Endothelial cell of umbilical vein (primary cell): ENCODE measurements around the gene PTBP2. TPM values are rescaled to one million over a fixed set of nuclear protein-coding genes. Genes with fewer than 3 reads are reported as not detected.

Experiments used
- BruUV-seq: library from RNA; stranded (reverse); fragments of 400-500 nt; replicated peaks from 2 replicates; lab custom pipeline; 2021; lab: Mats Ljungman, UMichigan
- CTCF ChIA-PET: fragments of 300-600, 350-600 bp; sonication (Branson Sonifier 250); formaldehyde crosslinking; loops from one replicate; lab custom pipeline; 2021; ENCODE audit warnings: antibody characterized with exemption, inconsistent platforms; lab: Charles Lee
- POLR2A ChIA-PET: fragments of 300-600, 350-600 bp; sonication (Branson Sonifier 250); formaldehyde crosslinking; loops from one replicate; lab custom pipeline; 2021; ENCODE audit warnings: antibody characterized with exemption, inconsistent platforms; lab: Charles Lee
- DNase-seq: peaks from one replicate; pipeline ENCODE4 v3.0.0-alpha.2; 2011; ENCODE audit warnings: low read depth, low spot score
- FAIRE-seq: peaks from 2 replicates; lab custom pipeline; 2011; peaks lifted over from hg19 to GRCh38; lab: Jason Lieb, UNC
- H2AFZ ChIP-seq: 2 replicates; pipeline ENCODE4 v1.6.0; 2012; ENCODE audit warnings: low read depth, low read length, control low read depth, inconsistent platforms
- H3K27ac ChIP-seq: 2 replicates; pipeline ENCODE4 v1.5.1; 2011; ENCODE audit warnings: low read depth, mild to moderate bottlenecking, control low read depth, low read length, moderate library complexity; ENCODE audit not compliant: insufficient read depth
- H3K27me3 ChIP-seq, 2 experiments: 2 replicates each; pipeline versions ENCODE4 v1.6.0 to v1.6.1; 2011; ENCODE audit warnings: low read length in 2 of 2, mixed read lengths in 1 of 2; ENCODE audit not compliant: control insufficient read depth in 2 of 2, insufficient read depth in 2 of 2
- H3K36me3 ChIP-seq, 2 experiments: 2 replicates in 1 of 2; 3 replicates in 1 of 2; pipeline ENCODE4 v1.5.1; 2011; ENCODE audit warnings: low read length in 2 of 2, mild to moderate bottlenecking in 1 of 2, moderate library complexity in 1 of 2; ENCODE audit not compliant: control insufficient read depth in 2 of 2, insufficient read depth in 2 of 2; ENCODE audit errors: extremely low read depth in 1 of 2
- H3K4me1 ChIP-seq: 3 replicates; pipeline ENCODE4 v1.5.1; 2011; ENCODE audit warnings: mild to moderate bottlenecking, low read length; ENCODE audit not compliant: control insufficient read depth, insufficient read depth; ENCODE audit errors: extremely low read depth
- H3K4me2 ChIP-seq: 2 replicates; pipeline ENCODE4 v1.6.1; 2011; ENCODE audit warnings: low read length, control low read depth, mixed read lengths; ENCODE audit not compliant: insufficient read depth
- H3K4me3 ChIP-seq, 3 experiments: fragments of 200-600 bp in 1 of 3; sonication (generic), shearing (Covaris generic) in 1 of 3; replicated peaks in 1 of 3; 2 replicates each; pipeline ENCODE4 v1.5.1; 2011 to 2016; ENCODE audit warnings: control low read depth in 3 of 3, low read length in 3 of 3, mild to moderate bottlenecking in 2 of 3, inconsistent platforms in 1 of 3, low read depth in 1 of 3, moderate library complexity in 1 of 3; ENCODE audit not compliant: insufficient read depth in 1 of 3
- H3K79me2 ChIP-seq: 2 replicates; pipeline ENCODE4 v1.6.0; 2012; ENCODE audit warnings: low read length, inconsistent platforms; ENCODE audit not compliant: control insufficient read depth, insufficient read depth
- H3K9ac ChIP-seq: replicated peaks from 2 replicates; pipeline ENCODE3; 2011; ENCODE audit warnings: low read length, control low read depth; ENCODE audit not compliant: insufficient read depth; ENCODE audit errors: extremely low read depth
- H3K9me1 ChIP-seq: replicated peaks from 3 replicates; pipeline ENCODE4 v1.6.0; 2011; ENCODE audit warnings: mild to moderate bottlenecking, low read length; ENCODE audit not compliant: control insufficient read depth, insufficient read depth; ENCODE audit errors: extremely low read depth
- H3K9me3 ChIP-seq: replicated peaks from 2 replicates; pipeline ENCODE4 v1.5.1; 2012; ENCODE audit warnings: low read length, inconsistent platforms; ENCODE audit not compliant: control insufficient read depth, insufficient read depth
- H4K20me1 ChIP-seq: replicated peaks from 2 replicates; pipeline ENCODE3; 2011; ENCODE audit warnings: mild to moderate bottlenecking, low read length; ENCODE audit not compliant: control insufficient read depth, insufficient read depth; ENCODE audit errors: extremely low read depth
- CTCF ChIP-seq, 2 donors: IDR thresholded peaks; 1 replicate in 1 of 2; 2 replicates in 1 of 2; pipeline ENCODE4 v1.5.1; 2011; ENCODE audit warnings: low read length in 2 of 2, mild to moderate bottlenecking in 2 of 2, moderate library complexity in 2 of 2, control low read depth in 1 of 2, inconsistent platforms in 1 of 2, low read depth in 1 of 2; ENCODE audit not compliant: insufficient read depth in 1 of 2; ENCODE audit errors: extremely low read depth in 1 of 2
- EZH2 ChIP-seq: IDR thresholded peaks from 2 replicates; pipeline ENCODE4 v1.6.1; 2012; ENCODE audit warnings: borderline replicate concordance, low read depth, mild to moderate bottlenecking, moderate library complexity, low read length, inconsistent platforms; ENCODE audit not compliant: severe bottlenecking
- FOS ChIP-seq: IDR thresholded peaks from 2 replicates; pipeline ENCODE4 v1.6.1; 2011; ENCODE audit warnings: mild to moderate bottlenecking, low read length, moderate library complexity, borderline replicate concordance; ENCODE audit not compliant: insufficient read depth
- GATA2 ChIP-seq: IDR thresholded peaks from 2 replicates; pipeline ENCODE4 v1.7.0; 2011; ENCODE audit warnings: low read depth, mild to moderate bottlenecking, moderate library complexity, mixed read lengths, low read length; ENCODE audit not compliant: insufficient read length, insufficient read depth
- JUN ChIP-seq: IDR thresholded peaks from 2 replicates; pipeline ENCODE4 v1.6.1; 2011; ENCODE audit warnings: borderline replicate concordance, low read depth; ENCODE audit not compliant: insufficient read length, insufficient read depth
- MYC ChIP-seq: IDR thresholded peaks from one replicate; pipeline ENCODE4 v1.6.1; 2011; ENCODE audit warnings: mild to moderate bottlenecking, low read depth, low read length
- POLR2A ChIP-seq: IDR thresholded peaks from 2 replicates; pipeline ENCODE4 v1.6.1; 2012; ENCODE audit warnings: low read depth, mild to moderate bottlenecking, control low read depth, low read length
- POLR2AphosphoS5 ChIP-seq: IDR thresholded peaks from 2 replicates; pipeline ENCODE4 v1.6.1; 2012; ENCODE audit warnings: low read depth, mild to moderate bottlenecking, control low read depth, low read length, moderate library complexity; ENCODE audit not compliant: insufficient read depth
- dilution Hi-C: fragments of 300-500 bp; cut with MboI; formaldehyde crosslinking; loops from one replicate; pipeline ENCODE4 v1.15.0; 2019; ENCODE audit warnings: low sequenced_read_pairs; ENCODE audit not compliant: extremely low pct_ligation_motif_present
- intact Hi-C: fragments of 100-400 bp; cut with micrococcal nuclease; formaldehyde crosslinking; loops from one replicate; pipeline ENCODE4 v1.10.0; 2022
- polyA plus RNA-seq, 4 experiments: library from polyadenylated mRNA; depleted of rRNA in 3 of 4; stranded (reverse) in 3 of 4; unstranded in 1 of 4; fragments of >200 nt; gene quantifications; 2 replicates each; pipeline versions ENCODE4 v1.2.1 to v1.2.3, GENCODE V29; 2011 to 2012; ENCODE audit warnings: missing spikeins in 1 of 4
- total RNA-seq: library from RNA; stranded (reverse); gene quantifications from 2 replicates; pipeline ENCODE4 v1.2.3, GENCODE V29; 2021
- TF ChIP-seq, protein P1 (sequence below): IDR thresholded peaks from 2 replicates; pipeline ENCODE4 v1.6.1; 2011; ENCODE audit not compliant: insufficient read depth, insufficient read length

PTBP2 gene
- total and polyA plus RNA-seq, 2 donors (not counting 3 experiments of a cell fraction or from before 2014, with no cell fraction given): 7.7 to 27.0 TPM

DNA sequence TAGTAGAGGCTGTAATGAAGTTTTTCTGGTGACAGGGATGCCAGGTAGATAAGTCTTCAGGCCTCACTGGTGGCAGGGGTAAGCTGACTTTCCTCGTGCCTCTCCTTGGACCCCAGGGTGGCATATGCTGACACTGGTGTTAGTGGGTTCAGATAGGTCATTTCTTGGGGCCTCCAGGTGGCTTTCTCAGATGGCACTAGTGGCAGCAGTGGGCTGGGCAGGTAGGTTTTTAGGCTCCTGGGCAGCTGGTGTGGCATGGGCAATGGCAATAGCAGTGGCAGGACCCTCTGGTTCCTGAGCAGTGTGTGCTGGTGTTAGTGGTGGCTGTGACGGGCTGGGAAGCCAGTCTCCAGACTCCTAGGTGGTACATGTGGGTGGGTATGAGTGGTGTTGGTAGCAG, 140.3 kb downstream of the PTBP2 start:
- no peak overlapping the region for H3K4me3 ChIP-seq
- H3K4me2 ChIP-seq: no peak overlapping the region
- no peak for DNase-seq
- no peaks in the 10 kb centered on the region for H3K9me1 ChIP-seq
- dilution Hi-C loops: no loop called here
- POLR2A ChIA-PET: no interaction called here
- H3K27ac ChIP-seq: no peak overlapping the region
- no peaks in the 10 kb centered on the region for H4K20me1 ChIP-seq
- no peaks in the 10 kb centered on the region for H3K9me3 ChIP-seq
- no peak for FAIRE-seq
- no TSS peak for BruUV-seq
- H3K4me1 ChIP-seq: peaks cover 10% of the 10 kb centered on the region
- TF ChIP-seq FOS (no peak), EZH2 (no peak), MYC (no peak), POLR2A (no peak), CTCF (IDR thresholded peaks at IDR 0.05; ENCODE audit: extremely low read depth in 1 of 2, insufficient read depth in 1 of 2, low read depth in 1 of 2, low read length in 2 of 2) (no peak), POLR2AphosphoS5 (no peak), GATA2 (no peak), JUN (no peak)
- TF ChIP-seq, protein P1, sequence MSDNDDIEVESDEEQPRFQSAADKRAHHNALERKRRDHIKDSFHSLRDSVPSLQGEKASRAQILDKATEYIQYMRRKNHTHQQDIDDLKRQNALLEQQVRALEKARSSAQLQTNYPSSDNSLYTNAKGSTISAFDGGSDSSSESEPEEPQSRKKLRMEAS: no peak
- no peak overlapping the region for H3K9ac ChIP-seq
- intact Hi-C loops: no loop called here
- CTCF ChIA-PET: interaction anchor here (1.0 kb wide), 1 partner anchor 27 kb away, joined by 3 read pairs; no protein-coding TSS in a partner anchor
- H3K27me3 ChIP-seq: no peaks in the 10 kb centered on the region
- H3K79me2 ChIP-seq: no peaks in the 10 kb centered on the region
- H2AFZ ChIP-seq: no peak overlapping the region
- H3K36me3 ChIP-seq: no peaks in the 10 kb centered on the region
